ENCODE results near the gene NADSYN1.
A peak's percentile ranks its signal among the peaks of the same experiment; 100 is the strongest.
"Not testable (repeated sequence)": the region's sequence is repeated elsewhere in the genome, so short reads cannot be mapped to it uniquely, and the experiment has no call there.

The NADSYN1 gene

GRCh38 chr11:71530602-71531001 is 77.6 kb downstream of the NADSYN1 start:
- no peak for DNase-seq

DNA sequence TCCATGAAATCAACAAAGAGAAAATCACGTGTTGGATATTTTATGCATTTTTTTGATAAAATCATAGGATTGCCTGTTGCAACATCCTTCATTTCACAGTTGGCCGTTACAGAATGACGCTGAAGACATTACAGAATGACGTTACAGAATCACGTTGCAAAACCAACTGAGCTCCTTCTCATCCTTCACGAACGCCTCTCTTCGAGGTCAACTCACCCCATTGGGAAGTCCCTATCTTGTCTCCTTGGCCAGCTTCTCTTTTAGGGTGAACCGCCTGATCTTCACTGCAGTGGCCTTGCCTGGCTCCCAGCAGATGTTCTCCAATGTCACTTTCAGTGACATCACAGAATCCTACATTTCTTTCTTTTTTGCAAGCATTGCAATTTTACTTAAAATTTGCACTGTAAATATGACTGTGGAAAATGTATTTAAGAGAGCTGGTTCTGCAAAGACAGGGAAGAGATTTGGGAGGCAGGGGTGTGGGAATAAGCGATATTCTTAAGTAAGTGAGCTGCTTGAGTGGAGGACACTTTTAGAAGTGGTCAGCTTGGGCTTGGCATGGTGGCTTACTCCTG is 79.1 kb downstream of the NADSYN1 start:
- DNase-seq: no peak

DNA sequence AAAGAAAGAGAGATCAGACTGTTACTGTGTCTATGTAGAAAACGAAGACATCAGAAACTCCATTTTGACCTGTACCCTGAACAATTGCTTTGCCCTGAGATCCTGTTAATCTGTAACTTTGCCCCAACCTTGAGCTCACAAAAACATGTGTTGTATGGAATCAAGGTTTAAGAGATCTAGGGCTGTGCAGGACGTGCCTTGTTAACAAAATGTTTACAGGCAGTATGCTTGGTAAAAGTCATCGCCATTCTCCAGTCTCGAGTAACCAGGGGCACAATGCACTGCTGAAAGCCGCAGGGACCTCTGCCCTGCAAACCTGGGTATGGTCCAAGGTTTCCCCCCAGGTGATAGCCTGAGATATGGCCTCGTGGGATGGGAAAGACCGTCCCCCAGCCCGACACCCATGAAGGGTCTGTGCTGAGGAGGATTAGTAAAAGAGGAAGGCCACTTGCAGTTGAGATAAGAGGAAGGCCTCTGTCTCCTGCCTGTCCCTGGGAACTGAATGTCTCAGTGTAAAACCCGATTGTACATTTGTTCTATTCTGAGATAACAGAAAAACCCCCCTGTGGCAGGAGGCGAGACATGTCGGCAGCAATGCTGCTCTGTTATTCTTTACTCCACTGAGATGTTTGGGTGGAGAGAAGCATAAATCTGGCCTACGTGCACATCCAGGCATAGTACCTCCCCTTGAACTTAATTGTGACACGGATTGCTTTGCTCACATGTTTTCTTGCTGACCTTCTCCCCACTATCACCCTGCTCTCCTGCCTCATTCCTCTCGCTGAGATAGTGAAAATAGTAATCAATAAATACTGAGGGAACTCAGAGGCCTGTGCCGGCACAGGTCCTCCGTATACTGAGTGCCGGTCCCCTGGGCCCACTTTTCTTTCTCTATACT is 82.0 kb downstream of the NADSYN1 start:
- not testable (repeated sequence) for DNase-seq

GRCh38 chr11:71535825-71536224 is 82.8 kb downstream of the NADSYN1 start:
- no peak for DNase-seq

DNA sequence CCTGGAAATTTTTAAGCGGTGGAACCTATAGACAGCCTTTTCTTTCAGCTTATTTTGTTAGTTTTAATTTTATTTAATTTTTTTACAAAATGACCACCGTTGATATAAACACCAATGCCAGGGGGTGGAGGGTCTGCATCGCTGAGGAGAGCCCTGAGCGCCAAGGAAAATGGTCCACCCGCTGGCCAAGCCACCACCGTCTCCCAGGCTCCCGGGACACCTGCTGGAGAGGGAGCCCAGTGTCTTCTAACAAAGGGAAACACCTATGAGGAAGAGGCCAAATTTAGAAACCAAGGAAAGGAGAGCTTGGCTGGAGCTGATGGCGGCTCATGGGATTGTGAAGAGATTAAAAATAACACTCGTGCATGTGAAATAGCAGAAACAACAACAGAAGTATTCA is 84.5 kb downstream of the NADSYN1 start:
- peak; percentile 54 for DNase-seq

DNA sequence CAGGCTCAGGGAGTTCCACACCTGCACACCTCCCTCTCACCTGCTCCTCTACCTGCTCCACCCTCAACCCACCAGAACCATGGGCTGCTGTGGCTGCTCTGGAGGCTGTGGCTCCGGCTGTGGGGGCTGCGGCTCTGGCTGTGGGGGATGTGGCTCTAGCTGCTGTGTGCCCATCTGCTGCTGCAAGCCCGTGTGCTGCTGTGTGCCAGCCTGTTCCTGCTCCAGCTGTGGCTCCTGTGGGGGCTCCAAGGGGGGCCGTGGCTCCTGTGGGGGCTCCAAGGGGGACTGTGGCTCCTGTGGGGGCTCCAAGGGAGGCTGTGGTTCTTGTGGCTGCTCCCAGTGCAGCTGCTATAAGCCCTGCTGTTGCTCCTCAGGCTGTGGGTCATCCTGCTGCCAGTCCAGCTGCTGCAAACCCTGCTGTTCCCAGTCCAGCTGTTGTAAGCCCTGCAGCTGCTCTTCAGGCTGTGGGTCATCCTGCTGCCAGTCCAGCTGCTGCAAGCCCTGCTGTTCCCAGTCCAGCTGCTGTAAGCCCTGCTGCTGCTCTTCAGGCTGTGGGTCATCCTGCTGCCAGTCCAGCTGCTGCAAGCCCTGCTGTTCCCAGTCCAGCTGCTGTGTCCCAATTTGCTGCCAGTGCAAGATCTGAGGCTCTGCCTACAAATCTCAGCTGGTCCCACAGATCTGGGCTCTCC is 85.1 kb downstream of the NADSYN1 start, which contains the start of gene KRTAP5-8:
KRTAP5-8 (plus strand) TSS at position 49 of the 689 bp plus-strand sequence; CDS start at position 80, 31 bp downstream.
- DNase-seq: peak; percentile 79

GRCh38 chr11:71538666-71538990 is 85.6 kb downstream of the NADSYN1 start:
- peak; percentile 60 for DNase-seq

- DNase-seq: no peak
Measured at GRCh38 chr11:71539017-71539416, 86.0 kb downstream of the NADSYN1 start.

GRCh38 chr11:71539971-71540370 is 87.0 kb downstream of the NADSYN1 start:
- not testable (repeated sequence) for DNase-seq

DNA sequence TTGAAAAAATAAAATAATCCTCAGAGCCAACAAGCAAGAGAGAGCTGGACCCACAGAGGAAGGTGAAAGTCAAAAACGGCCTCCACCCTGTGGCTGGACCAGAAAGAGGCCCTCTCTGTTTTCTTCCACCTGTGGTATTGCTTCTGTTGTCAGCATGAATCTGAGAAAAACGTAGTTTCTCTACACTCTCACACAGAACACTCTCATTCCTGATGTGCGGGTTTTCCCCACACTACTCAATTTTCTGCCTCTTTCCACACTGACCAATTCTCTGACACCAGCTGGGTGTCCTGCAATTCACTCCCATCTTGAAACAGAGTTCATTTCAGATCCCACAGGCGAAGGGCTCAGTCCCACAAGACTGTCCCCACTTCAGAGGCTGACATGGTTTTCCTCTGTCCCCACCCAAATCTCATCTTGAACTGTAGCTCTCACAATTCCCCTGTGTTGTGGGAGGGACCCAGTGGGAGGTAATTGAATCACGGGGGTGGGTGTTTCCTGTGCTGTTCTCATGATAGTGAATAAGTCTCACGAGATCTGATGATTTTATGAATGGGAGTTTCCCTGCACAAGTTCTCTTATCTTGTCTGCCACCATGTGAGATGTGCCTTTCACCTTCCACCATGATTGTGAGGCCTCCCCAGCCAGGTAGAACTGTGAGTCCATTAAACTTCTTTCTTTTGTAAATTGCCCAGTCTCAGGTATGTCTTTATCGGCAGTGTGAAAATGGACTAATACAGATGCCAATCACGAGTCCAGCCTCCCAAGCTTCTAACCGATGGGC is 87.7 kb downstream of the NADSYN1 start:
- not testable (repeated sequence) for DNase-seq

GRCh38 chr11:71542382-71542781 is 89.4 kb downstream of the NADSYN1 start:
- no peak for DNase-seq

- DNase-seq: no peak
Measured at GRCh38 chr11:71542879-71543777, 90.1 kb downstream of the NADSYN1 start.

DNA sequence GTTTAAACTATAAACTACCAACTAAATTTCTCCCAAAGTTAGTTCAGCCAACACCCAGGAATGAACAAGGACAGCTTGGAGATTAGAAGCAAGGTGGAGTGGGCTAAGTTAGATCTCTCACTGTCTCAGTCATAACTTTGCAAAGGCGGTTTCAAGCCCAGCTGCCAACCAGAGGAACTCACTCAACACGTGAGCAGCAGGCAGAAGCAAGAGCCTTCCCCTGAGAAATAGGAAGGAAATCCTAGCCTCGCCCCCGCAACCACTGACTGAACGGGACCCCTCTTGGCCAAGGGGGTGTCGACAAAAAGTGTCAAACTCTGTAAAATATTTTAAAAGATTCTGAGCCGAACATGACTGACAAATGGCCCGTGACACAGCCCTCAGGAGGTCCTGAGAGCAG is 90.9 kb downstream of the NADSYN1 start:
- DNase-seq: no peak

DNA sequence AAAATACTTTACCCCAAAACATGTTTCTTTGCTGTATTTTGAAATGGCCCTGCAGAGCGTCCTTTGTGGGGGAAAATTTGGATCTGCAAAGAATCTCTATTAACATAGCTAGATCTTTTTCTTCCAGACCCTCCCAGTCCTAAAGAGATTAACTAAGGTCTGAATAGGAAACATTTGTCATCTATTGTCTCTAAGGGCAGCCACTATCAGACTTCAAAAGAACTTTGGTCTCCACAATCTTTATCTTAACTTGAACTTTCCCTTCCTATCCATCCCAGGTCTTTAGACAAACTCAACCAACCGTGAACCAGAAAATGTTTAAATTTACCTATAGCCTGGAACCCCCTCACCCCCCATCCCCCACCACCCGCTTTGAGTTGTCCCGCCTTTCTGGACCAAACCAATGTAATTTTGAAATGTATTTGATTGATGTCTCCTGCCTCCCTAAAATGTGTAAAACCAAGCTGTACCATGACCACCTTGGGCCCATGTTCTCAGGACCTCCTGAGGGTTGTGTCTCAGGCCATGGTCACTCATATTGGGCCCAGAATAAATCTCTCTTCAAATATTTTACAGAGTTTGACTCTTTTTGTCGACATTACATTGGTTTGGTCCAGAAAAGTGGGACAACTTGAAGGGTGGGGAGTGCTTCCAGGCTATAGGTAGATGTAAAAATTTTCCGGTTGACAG is 91.7 kb downstream of the NADSYN1 start:
- no peak for DNase-seq

- no peak for DNase-seq
Measured at GRCh38 chr11:71545405-71545966, 92.5 kb downstream of the NADSYN1 start.

- no peak for DNase-seq
Measured at GRCh38 chr11:71548120-71548519, 95.1 kb downstream of the NADSYN1 start, which contains the start of gene KRTAP5-9. Gene KRTAP5-9, plus strand, starts transcription at chr11:71548420. Its CDS starts 238 bp downstream, at chr11:71548658.

GRCh38 chr11:71548716-71549151 is 95.7 kb downstream of the NADSYN1 start:
- peak; percentile 31 for DNase-seq
